Measurements from ENCODE around the gene TMPRSS9.

GRCh38 chr19:2351591-2351990 lies 8.5 kb upstream of the TMPRSS9 start:
- TF ChIP-seq CTCF (conservative IDR thresholded peaks at IDR 0.05; ENCODE audit: low read length) (no peak), EZH2phosphoT487 (IDR thresholded peaks at IDR 0.05; ENCODE audit: borderline replicate concordance) (no peak)
